Keratinocyte (primary cell): ENCODE data around the gene PIK3IP1. TPM values are rescaled to one million over a fixed set of nuclear protein-coding genes. Genes with fewer than 3 reads are reported as not detected.

ENCODE experiments used
- DNase-seq: peaks from one replicate; pipeline ENCODE4 v3.0.0-alpha.2; 2011; ENCODE audit warnings: low read depth, missing footprints, low spot score
- FAIRE-seq: peaks from 2 replicates; lab custom pipeline; 2011; peaks lifted over from hg19 to GRCh38; lab: Jason Lieb, UNC
- H2AFZ ChIP-seq: 2 replicates; pipeline ENCODE4 v1.6.0; 2012; ENCODE audit warnings: low read length, control low read depth, inconsistent platforms; ENCODE audit not compliant: control insufficient read depth
- H3K27ac ChIP-seq: 2 replicates; pipeline ENCODE4 v1.5.1; 2011; ENCODE audit warnings: low read length; ENCODE audit not compliant: control insufficient read depth, insufficient read depth
- H3K27me3 ChIP-seq: 3 replicates; pipeline ENCODE4 v1.6.0; 2011; ENCODE audit warnings: low read length; ENCODE audit not compliant: control insufficient read depth, insufficient read depth; ENCODE audit errors: extremely low read depth
- H3K36me3 ChIP-seq, 2 experiments: 2 replicates in 1 of 2; 3 replicates in 1 of 2; pipeline ENCODE4 v1.5.1; 2011; ENCODE audit warnings: low read length in 2 of 2, mild to moderate bottlenecking in 1 of 2; ENCODE audit not compliant: control insufficient read depth in 2 of 2, insufficient read depth in 2 of 2; ENCODE audit errors: extremely low read depth in 1 of 2
- H3K4me1 ChIP-seq: 3 replicates; pipeline ENCODE4 v1.5.1; 2011; ENCODE audit warnings: low read length; ENCODE audit not compliant: control insufficient read depth, insufficient read depth; ENCODE audit errors: extremely low read depth
- H3K4me2 ChIP-seq: 3 replicates; pipeline ENCODE4 v1.6.0; 2011; ENCODE audit warnings: low read depth, low read length; ENCODE audit not compliant: control insufficient read depth, insufficient read depth; ENCODE audit errors: extremely low read depth
- H3K4me3 ChIP-seq, 3 experiments: fragments of 200-600 bp in 1 of 3; sonication (generic) in 1 of 3; 2 replicates in 2 of 3; 3 replicates in 1 of 3; pipeline ENCODE4 v1.5.1; 2011 to 2016; ENCODE audit warnings: low read length in 3 of 3, mild to moderate bottlenecking in 3 of 3, control low read depth in 2 of 3, inconsistent platforms in 1 of 3, low read depth in 1 of 3, mixed read lengths in 1 of 3, mixed run types in 1 of 3, moderate library complexity in 1 of 3; ENCODE audit not compliant: control insufficient read depth in 2 of 3, insufficient read depth in 2 of 3; ENCODE audit errors: extremely low read depth in 1 of 3
- H3K79me2 ChIP-seq: 2 replicates; pipeline ENCODE4 v1.6.0; 2012; ENCODE audit warnings: low read length; ENCODE audit not compliant: control insufficient read depth, insufficient read depth
- H3K9ac ChIP-seq: 3 replicates; pipeline ENCODE4 v1.6.0; 2011; ENCODE audit warnings: low read length; ENCODE audit not compliant: control insufficient read depth, insufficient read depth; ENCODE audit errors: extremely low read depth
- H3K9me1 ChIP-seq: 3 replicates; pipeline ENCODE4 v1.6.0; 2011; ENCODE audit warnings: low read length; ENCODE audit not compliant: control insufficient read depth, insufficient read depth; ENCODE audit errors: extremely low read depth
- H3K9me3 ChIP-seq: 2 replicates; pipeline ENCODE4 v1.5.1; 2012; ENCODE audit warnings: low read depth, low read length; ENCODE audit not compliant: control insufficient read depth
- H4K20me1 ChIP-seq: 3 replicates; pipeline ENCODE4 v1.6.0; 2011; ENCODE audit warnings: low read length; ENCODE audit not compliant: control insufficient read depth, insufficient read depth; ENCODE audit errors: extremely low read depth
- CTCF ChIP-seq, 3 experiments: IDR thresholded peaks in 1 of 3; conservative IDR thresholded peaks in 1 of 3; optimal IDR thresholded peaks in 1 of 3; 2 replicates in 2 of 3; 3 replicates in 1 of 3; pipeline versions ENCODE3 to v1.5.1; 2011; ENCODE audit warnings: low read length in 3 of 3, mild to moderate bottlenecking in 3 of 3, moderate library complexity in 2 of 3, control low read depth in 1 of 3, inconsistent platforms in 1 of 3; ENCODE audit not compliant: insufficient read depth in 2 of 3; ENCODE audit errors: extremely low read depth in 1 of 3
- EZH2 ChIP-seq: IDR thresholded peaks from one replicate; pipeline ENCODE4 v1.6.1; 2012; ENCODE audit warnings: inconsistent platforms, mild to moderate bottlenecking, low read length, moderate library complexity
- dilution Hi-C: fragments of 300-500 bp; cut with MboI; formaldehyde crosslinking; loops from one replicate; pipeline ENCODE4 v1.7.0; 2020; ENCODE audit warnings: low sequenced_read_pairs; ENCODE audit not compliant: extremely low pct_ligation_motif_present
- polyA plus RNA-seq, 5 experiments: library from polyadenylated mRNA; depleted of rRNA in 3 of 5; stranded (reverse) in 3 of 5; stranded (forward) in 1 of 5; unstranded in 1 of 5; fragments of >200 nt; gene quantifications; 1 replicate in 1 of 5; 2 replicates in 3 of 5; 3 replicates in 1 of 5; pipeline versions ENCODE4 v1.2.1 to v1.2.3, GENCODE V29; 2011 to 2012; ENCODE audit warnings: missing spikeins in 2 of 5, low read depth in 1 of 5, low replicate concordance in 1 of 5

PIK3IP1 gene
- polyA plus RNA-seq, 1 donor (not counting 4 experiments of a cell fraction or from before 2014, with no cell fraction given) = 13.3 TPM

- H3K9ac ChIP-seq = no peak overlapping the region
- H3K9me1 ChIP-seq = peaks cover 3% of the 10 kb centered on the region
- peak; percentile 92 for FAIRE-seq
- H3K27ac ChIP-seq = no peak overlapping the region
- dilution Hi-C loops = no loop called here
- no peaks in the 10 kb centered on the region for H3K27me3 ChIP-seq
- H3K4me3 ChIP-seq = no peak overlapping the region
- peaks cover 50% of the 10 kb centered on the region for H3K4me1 ChIP-seq
- H4K20me1 ChIP-seq = no peaks in the 10 kb centered on the region
- H3K79me2 ChIP-seq = no peaks in the 10 kb centered on the region
- no peak for TF ChIP-seq EZH2
- no peak for TF ChIP-seq CTCF (optimal IDR thresholded peaks at IDR 0.05 in 1 of 3, IDR thresholded peaks at IDR 0.05 in 1 of 3, conservative IDR thresholded peaks at IDR 0.05 in 1 of 3; ENCODE audit: extremely low read depth in 1 of 3, insufficient read depth in 2 of 3, low read length in 3 of 3)
- no peak overlapping the region for H3K4me2 ChIP-seq
- peaks cover 3 to 16% of the 10 kb centered on the region in 2 experiments for H3K36me3 ChIP-seq
- no peak for DNase-seq
- H2AFZ ChIP-seq = no peak overlapping the region
- no peaks in the 10 kb centered on the region for H3K9me3 ChIP-seq
These were observed 40.6 kb upstream of the PIK3IP1 start for GRCh38 chr22:31332886-31333285.

DNA sequence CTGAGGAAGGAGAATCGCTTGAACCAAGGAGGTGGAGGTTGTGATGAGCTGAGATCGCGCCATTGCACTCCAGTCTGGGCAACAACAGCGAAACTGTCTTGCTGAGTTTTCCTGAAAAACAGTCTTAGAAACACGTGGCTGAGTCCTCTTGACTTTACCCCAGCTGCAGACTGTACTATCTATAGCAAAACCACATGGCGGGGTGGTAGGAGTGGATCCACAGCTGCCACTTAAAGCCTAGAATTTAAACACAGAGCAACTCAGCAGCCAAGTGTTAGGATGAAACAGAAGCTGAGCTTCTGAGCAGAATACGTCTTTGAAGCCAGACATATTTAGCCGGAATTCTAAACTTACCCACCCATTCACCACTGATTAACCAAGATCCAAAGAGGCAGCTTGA lies 39.7 kb upstream of the PIK3IP1 start:
- H3K27me3 ChIP-seq = no peaks in the 10 kb centered on the region
- no peak overlapping the region for H3K4me3 ChIP-seq
- H3K9me1 ChIP-seq = no peaks in the 10 kb centered on the region
- TF ChIP-seq EZH2 = no peak
- TF ChIP-seq CTCF (optimal IDR thresholded peaks at IDR 0.05 in 1 of 3, IDR thresholded peaks at IDR 0.05 in 1 of 3, conservative IDR thresholded peaks at IDR 0.05 in 1 of 3; ENCODE audit: extremely low read depth in 1 of 3, insufficient read depth in 2 of 3, low read length in 3 of 3) = no peak
- H3K9ac ChIP-seq = no peak overlapping the region
- no peaks in the 10 kb centered on the region for H3K79me2 ChIP-seq
- DNase-seq (no peak), FAIRE-seq (no peak)
- H3K36me3 ChIP-seq = peaks cover 3 to 13% of the 10 kb centered on the region in 2 experiments
- H2AFZ ChIP-seq = no peak overlapping the region
- H3K4me1 ChIP-seq = peaks cover 45% of the 10 kb centered on the region
- dilution Hi-C loops = no loop called here
- no peak overlapping the region for H3K27ac ChIP-seq
- no peak overlapping the region for H3K4me2 ChIP-seq
- no peaks in the 10 kb centered on the region for H3K9me3 ChIP-seq
- H4K20me1 ChIP-seq = no peaks in the 10 kb centered on the region
